Tibial artery (tissue), 4 donors: ENCODE results near the gene ARMC12.
A peak's percentile ranks its signal among the peaks of the same experiment; 100 is the strongest.

Experiments used
- DNase-seq, 2 donors: peaks; one replicate each; pipeline ENCODE4 v3.0.0-alpha.2; 2019
- H3K27ac ChIP-seq, 2 donors: fragments of 200-600 bp; sonication (generic) in 1 of 2; 1 replicate in 1 of 2; 2 replicates in 1 of 2; pipeline ENCODE4 v1.5.1; 2018 to 2019; ENCODE audit warnings: mild to moderate bottlenecking in 1 of 2
- H3K27me3 ChIP-seq, 2 donors: fragments of 200-600 bp; sonication (generic) in 1 of 2; one replicate each; pipeline versions ENCODE4 v1.5.1 to v1.6.0; 2016 to 2019
- H3K36me3 ChIP-seq, 3 donors: fragments of 200-600 bp; sonication (generic) in 2 of 3; one replicate each; pipeline ENCODE4 v1.5.1; 2016 to 2019; ENCODE audit warnings: mild to moderate bottlenecking in 2 of 3
- H3K4me1 ChIP-seq, 4 donors: fragments of 200-600 bp; sonication (generic) in 2 of 4; 1 replicate in 3 of 4; 2 replicates in 1 of 4; pipeline ENCODE4 v1.5.1; 2016 to 2019
- H3K4me3 ChIP-seq, 2 donors: fragments of 200-600 bp; sonication (generic) in 1 of 2; 1 replicate in 1 of 2; 2 replicates in 1 of 2; pipeline ENCODE4 v1.5.1; 2018 to 2019; ENCODE audit warnings: mild to moderate bottlenecking in 2 of 2
- H3K9me3 ChIP-seq, 3 donors: fragments of 200-600 bp; sonication (generic) in 1 of 3; one replicate each; pipeline ENCODE4 v1.5.1; 2016 to 2019
- intact Hi-C: fragments of 100-400 bp; cut with DNase I; formaldehyde crosslinking; loops from one replicate; pipeline ENCODE4 v1.15.0; 2023; ENCODE audit warnings: low total_unique reads
- TF ChIP-seq, protein P1 (sequence below), 2 experiments: fragments of 200-600 bp in 1 of 2; fragments of 450-650 bp in 1 of 2; IDR thresholded peaks; one replicate each; pipeline ENCODE4 v1.5.1; 2017 to 2019; ENCODE audit warnings: antibody characterized with exemption in 2 of 2, mild to moderate bottlenecking in 1 of 2, moderate library complexity in 1 of 2

The ARMC12 gene

GRCh38 chr6:35728683-35729678 is 7.9 kb upstream of the ARMC12 start:
- peaks cover 12 to 94% (median 84%) of the 10 kb centered on the region in 4 donors for H3K4me1 ChIP-seq
- H3K27me3 ChIP-seq = no peaks in the 10 kb centered on the region
- no peaks in the 10 kb centered on the region for H3K36me3 ChIP-seq
- TF ChIP-seq, protein P1, sequence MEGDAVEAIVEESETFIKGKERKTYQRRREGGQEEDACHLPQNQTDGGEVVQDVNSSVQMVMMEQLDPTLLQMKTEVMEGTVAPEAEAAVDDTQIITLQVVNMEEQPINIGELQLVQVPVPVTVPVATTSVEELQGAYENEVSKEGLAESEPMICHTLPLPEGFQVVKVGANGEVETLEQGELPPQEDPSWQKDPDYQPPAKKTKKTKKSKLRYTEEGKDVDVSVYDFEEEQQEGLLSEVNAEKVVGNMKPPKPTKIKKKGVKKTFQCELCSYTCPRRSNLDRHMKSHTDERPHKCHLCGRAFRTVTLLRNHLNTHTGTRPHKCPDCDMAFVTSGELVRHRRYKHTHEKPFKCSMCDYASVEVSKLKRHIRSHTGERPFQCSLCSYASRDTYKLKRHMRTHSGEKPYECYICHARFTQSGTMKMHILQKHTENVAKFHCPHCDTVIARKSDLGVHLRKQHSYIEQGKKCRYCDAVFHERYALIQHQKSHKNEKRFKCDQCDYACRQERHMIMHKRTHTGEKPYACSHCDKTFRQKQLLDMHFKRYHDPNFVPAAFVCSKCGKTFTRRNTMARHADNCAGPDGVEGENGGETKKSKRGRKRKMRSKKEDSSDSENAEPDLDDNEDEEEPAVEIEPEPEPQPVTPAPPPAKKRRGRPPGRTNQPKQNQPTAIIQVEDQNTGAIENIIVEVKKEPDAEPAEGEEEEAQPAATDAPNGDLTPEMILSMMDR (IDR thresholded peaks at IDR 0.05) = no peak
- peak overlapping the region; percentile 97 to 99 for H3K27ac ChIP-seq
- peak overlapping the region; percentile 53 to 64 for H3K4me3 ChIP-seq
- intact Hi-C loops = loop anchor here (5.0 kb wide), 1 partner anchor 127 kb away; no protein-coding TSS in a partner anchor
- H3K9me3 ChIP-seq = no peaks in the 10 kb centered on the region
- DNase-seq = peak; percentile 54 to 85

DNA sequence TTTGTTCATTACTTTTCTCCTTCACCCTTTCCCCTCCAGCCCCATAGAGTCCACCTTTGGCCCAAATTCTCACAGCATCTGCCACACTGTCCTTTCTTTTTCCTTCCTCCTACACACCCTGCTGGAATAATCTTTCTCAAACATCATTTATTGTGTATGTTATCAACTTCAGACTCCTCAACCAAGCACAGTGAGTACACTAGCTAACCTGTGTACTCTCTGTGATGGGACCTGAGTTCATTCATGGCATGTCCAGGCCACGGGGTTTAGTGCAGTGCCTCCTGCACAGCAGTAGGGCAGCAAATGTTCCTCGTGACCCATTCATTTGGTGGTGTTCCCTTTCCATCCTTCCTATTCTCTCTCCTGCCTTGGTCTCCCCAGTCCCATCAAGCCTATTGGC is 7.1 kb upstream of the ARMC12 start:
- TF ChIP-seq, protein P1 (IDR thresholded peaks at IDR 0.05) = no peak
- no peaks in the 10 kb centered on the region for H3K27me3 ChIP-seq

GRCh38 chr6:35730745-35731413 is 6.0 kb upstream of the ARMC12 start:
- H3K27me3 ChIP-seq = no peaks in the 10 kb centered on the region
- peak overlapping the region; percentile 97 to 99 for H3K27ac ChIP-seq
- H3K9me3 ChIP-seq = no peaks in the 10 kb centered on the region
- peak overlapping the region; percentile 59 to 74 for H3K4me3 ChIP-seq
- TF ChIP-seq, protein P1 (IDR thresholded peaks at IDR 0.05) = no peak
- H3K4me1 ChIP-seq = peaks cover 12 to 94% (median 73%) of the 10 kb centered on the region in 4 donors
- H3K36me3 ChIP-seq = no peaks in the 10 kb centered on the region
- intact Hi-C loops = loop anchor here (10.0 kb wide), 1 partner anchor 386 kb away; the partner anchor contains the start of gene PPARD
- no peak for DNase-seq

More for the DNA sequence above, 7.1 kb upstream of the ARMC12 start:
- no peaks in the 10 kb centered on the region for H3K9me3 ChIP-seq
- no peak overlapping the region for H3K4me3 ChIP-seq
- intact Hi-C loops = loop anchor here (5.0 to 10.0 kb wide), 2 partner anchors 127 to 385 kb away; partner anchors contain the start of gene PPARD
- H3K36me3 ChIP-seq = no peaks in the 10 kb centered on the region
- DNase-seq = no peak
- H3K27ac ChIP-seq = peak overlapping the region; percentile 97 to 99
- peaks cover 12 to 93% (median 79%) of the 10 kb centered on the region in 4 donors for H3K4me1 ChIP-seq

DNA sequence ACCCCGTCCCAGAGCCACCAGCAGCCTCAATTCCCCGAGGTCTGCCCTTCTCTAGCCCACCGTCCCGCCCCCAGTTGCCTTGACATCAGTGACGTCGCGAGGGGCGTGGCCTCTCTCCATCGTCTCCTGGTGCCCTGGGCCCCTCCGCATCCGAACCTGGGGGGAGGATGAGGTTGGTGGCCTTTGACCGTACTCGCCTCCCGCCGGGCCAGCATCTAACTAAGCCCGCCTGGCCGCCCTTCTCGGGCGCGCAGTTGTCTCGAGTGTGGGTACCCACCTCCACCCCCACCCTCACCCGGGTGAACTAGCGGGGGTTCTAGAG is 5.5 kb upstream of the ARMC12 start:
- H3K4me1 ChIP-seq = peaks cover 10 to 94% (median 73%) of the 10 kb centered on the region in 4 donors
- H3K4me3 ChIP-seq = peak overlapping the region; percentile 59 to 74
- no peaks in the 10 kb centered on the region for H3K36me3 ChIP-seq
- H3K27ac ChIP-seq = peak overlapping the region; percentile 97 to 99
- TF ChIP-seq, protein P1 (IDR thresholded peaks at IDR 0.05) = peak in 1 of 2 experiments; percentile 12
- no peaks in the 10 kb centered on the region for H3K27me3 ChIP-seq
- intact Hi-C loops = loop anchor here (10.0 kb wide), 1 partner anchor 387 kb away; the partner anchor contains the start of gene PPARD
- peak; percentile 98 to 99 for DNase-seq
- no peaks in the 10 kb centered on the region for H3K9me3 ChIP-seq

- peak; percentile 97 to 99 for DNase-seq
- Histone ChIP-seq H3K4me3 (peak overlapping the region; percentile 59 to 74), H3K36me3 (no peaks in the 10 kb centered on the region), H3K4me1 (peaks cover 6 to 94% (median 70%) of the 10 kb centered on the region in 4 donors), H3K27ac (peak overlapping the region; percentile 97 to 99), H3K27me3 (no peaks in the 10 kb centered on the region), H3K9me3 (no peaks in the 10 kb centered on the region)
- intact Hi-C loops = loop anchor here (10.0 kb wide), 1 partner anchor 387 kb away; the partner anchor contains the start of gene PPARD
- TF ChIP-seq, protein P1 (IDR thresholded peaks at IDR 0.05) = peak; percentile 6 to 24
Measured at GRCh38 chr6:35731736-35732532, 4.9 kb upstream of the ARMC12 start.
